GM12874 (cell line): ENCODE results near the gene PHPT1.

ENCODE experiments used
- CTCF ChIP-seq: IDR thresholded peaks from 2 replicates; pipeline ENCODE4 v1.5.1; 2011; ENCODE audit warnings: low read depth, mild to moderate bottlenecking, control low read depth, low read length, moderate library complexity; ENCODE audit not compliant: insufficient read depth

The PHPT1 gene

GRCh38 chr9:136882109-136882946 lies 33.1 kb downstream of the PHPT1 start:
- TF ChIP-seq CTCF = no peak

DNA sequence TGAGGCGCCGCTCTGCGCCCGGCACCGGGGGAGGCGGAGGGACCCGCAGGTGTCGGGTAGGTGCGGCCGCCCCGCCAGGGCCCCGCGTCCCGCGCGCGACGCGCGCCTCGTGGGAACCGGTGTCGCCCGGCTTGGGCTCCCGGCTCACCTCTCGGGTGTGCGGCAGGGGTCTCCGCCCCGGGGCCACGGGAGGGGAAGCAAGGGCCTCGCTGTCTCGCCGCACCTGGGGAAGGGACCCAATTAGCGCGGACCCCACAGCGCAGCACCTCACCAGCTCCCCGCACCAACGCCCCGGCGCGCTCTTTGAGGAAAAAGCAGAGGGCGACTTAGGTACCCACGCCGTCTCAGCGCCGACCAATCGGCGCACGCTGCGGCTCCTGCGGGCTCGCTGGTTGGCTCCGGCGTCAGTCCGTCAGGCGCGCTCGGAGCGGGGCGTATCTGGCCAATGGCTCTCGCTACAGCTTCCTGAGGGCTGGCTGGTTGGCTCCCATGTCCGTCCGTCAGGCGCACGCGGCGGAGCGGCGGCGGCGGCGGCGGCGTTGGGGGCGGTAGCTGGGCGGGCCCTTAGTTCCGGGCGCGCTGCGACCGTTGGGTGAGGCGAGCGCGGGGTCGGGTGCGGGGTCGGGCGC lies 36.9 kb downstream of the PHPT1 start, which contains the start of gene TRAF2:
TSS of gene TRAF2 (plus strand) at position 567 of the 629 bp plus-strand sequence. CDS start 12,225 bp downstream, outside the sequence.
- TF ChIP-seq CTCF = no peak

GRCh38 chr9:136886610-136887597 lies 37.7 kb downstream of the PHPT1 start:
- TF ChIP-seq CTCF = no peak

DNA sequence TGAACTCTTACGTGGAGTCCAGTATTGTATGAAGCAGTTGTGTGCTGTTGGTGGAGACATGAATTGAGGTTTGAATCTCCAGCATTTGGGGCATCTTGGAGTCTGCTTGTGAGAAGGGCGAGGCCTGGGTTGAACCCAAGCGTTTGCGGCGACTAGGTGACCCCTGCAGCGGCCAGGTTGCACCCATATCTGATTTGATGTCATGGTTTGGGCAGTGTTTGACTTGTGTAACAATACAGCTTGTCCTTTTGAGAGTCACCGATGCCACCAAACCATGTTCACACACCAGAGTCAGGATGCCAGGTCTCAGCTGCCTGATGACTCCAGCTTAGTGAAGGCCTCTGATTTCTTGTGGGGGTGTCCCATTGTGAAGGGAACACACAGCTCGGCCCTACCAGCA lies 39.2 kb downstream of the PHPT1 start:
- no peak for TF ChIP-seq CTCF

DNA sequence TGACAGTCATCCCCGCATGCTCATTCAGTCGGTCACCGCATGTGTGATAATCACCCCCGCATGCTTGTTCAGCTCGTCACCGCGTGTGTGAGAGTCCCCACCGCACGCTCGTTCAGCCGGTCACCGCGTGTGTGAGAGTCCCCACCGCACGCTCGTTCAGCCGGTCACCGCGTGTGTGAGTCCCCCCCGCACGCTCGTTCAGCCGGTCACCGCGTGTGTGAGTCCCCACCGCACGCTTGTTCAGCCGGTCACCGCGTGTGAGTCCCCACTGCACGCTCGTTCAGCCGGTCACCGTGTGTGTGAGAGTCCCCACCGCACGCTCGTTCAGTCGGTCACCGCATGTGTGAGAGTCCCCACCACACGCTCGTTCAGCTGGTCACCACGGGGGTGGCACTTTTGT lies 40.6 kb downstream of the PHPT1 start:
- TF ChIP-seq CTCF = no peak

- no peak for TF ChIP-seq CTCF
Observed at GRCh38 chr9:136890661-136891060, 41.5 kb downstream of the PHPT1 start.

DNA sequence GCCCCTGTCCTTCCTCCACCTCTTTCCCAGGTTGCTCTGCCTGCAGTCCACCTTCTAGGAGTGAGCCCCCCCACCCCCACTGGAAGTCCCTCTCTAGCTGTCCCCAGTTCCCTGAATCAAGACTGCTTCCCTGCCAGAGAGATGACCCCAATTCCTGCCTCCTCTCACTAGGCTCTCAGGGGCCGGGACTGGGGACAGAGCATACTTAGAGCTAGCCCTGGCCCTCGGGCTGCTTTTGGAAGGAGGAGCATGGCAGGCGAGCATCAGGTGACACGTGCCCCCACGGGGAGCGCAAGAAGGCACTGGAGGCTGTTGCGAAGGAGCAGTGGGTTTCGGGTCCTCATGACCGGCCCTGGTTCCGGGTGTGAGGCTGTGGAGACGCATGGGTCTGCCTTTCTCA lies 46.8 kb downstream of the PHPT1 start:
- no peak for TF ChIP-seq CTCF
